GM12864 (cell line): ENCODE measurements around the gene NCL.

ENCODE experiments used
- DNase-seq: peaks from one replicate; pipeline ENCODE4 v3.0.0-alpha.2; 2011; ENCODE audit warnings: low read depth
- H3K4me3 ChIP-seq: 2 replicates; pipeline ENCODE4 v1.5.1; 2011; ENCODE audit warnings: mild to moderate bottlenecking, low read depth, low read length, control low read depth
- CTCF ChIP-seq: IDR thresholded peaks from 2 replicates; pipeline ENCODE4 v1.5.1; 2011; ENCODE audit warnings: low read depth, mild to moderate bottlenecking, moderate library complexity, low read length, control low read depth, inconsistent platforms; ENCODE audit errors: missing control alignments

NCL gene

DNA sequence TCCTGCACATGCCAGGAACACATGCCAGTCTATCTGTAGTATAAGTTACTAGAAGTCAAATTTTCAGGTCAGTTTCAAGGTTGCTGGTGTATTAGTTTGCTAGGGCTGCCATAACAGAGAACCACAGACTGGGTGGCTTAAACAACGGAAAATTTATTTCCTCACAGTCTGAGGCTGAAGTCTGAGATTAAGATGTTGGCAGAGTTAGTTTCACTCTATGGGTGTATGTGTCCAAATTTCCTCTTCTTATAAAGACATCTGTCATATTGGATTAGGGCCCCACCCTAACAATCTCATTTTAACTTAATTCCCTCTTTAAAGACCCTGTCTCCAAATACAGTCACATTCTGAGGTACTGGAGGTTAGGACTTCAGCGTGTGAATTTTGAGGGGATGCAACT lies 42.2 kb downstream of the NCL start:
- no peak for TF ChIP-seq CTCF
- H3K4me3 ChIP-seq: no peak overlapping the region
- no peak for DNase-seq

DNA sequence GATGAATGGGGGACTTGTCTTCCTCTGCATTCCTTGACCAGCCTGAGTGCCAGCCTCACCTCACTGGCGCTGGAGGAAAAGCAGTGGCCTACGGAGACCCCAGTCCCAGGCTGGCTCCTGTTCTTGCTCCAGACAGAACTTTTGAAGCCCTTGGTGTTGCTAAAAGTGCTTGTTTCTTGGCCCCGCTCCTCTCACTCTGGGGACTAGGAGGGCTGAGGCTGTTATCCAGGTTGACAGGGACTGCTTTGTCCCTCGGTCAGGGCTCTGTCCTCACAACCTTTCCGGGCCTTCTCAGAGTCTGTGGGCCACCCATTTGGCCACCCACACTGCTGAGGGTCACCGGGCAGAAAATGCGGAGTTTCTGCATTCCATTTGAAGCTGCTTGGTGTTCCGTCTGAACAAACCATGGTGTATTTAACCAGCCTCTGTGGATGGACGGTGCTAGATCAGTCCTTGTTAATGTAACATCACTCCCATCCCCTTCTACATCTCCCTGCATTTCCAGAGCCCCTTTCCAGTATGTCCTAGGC lies 43.2 kb downstream of the NCL start:
- TF ChIP-seq CTCF: no peak
- no peak for DNase-seq

DNA sequence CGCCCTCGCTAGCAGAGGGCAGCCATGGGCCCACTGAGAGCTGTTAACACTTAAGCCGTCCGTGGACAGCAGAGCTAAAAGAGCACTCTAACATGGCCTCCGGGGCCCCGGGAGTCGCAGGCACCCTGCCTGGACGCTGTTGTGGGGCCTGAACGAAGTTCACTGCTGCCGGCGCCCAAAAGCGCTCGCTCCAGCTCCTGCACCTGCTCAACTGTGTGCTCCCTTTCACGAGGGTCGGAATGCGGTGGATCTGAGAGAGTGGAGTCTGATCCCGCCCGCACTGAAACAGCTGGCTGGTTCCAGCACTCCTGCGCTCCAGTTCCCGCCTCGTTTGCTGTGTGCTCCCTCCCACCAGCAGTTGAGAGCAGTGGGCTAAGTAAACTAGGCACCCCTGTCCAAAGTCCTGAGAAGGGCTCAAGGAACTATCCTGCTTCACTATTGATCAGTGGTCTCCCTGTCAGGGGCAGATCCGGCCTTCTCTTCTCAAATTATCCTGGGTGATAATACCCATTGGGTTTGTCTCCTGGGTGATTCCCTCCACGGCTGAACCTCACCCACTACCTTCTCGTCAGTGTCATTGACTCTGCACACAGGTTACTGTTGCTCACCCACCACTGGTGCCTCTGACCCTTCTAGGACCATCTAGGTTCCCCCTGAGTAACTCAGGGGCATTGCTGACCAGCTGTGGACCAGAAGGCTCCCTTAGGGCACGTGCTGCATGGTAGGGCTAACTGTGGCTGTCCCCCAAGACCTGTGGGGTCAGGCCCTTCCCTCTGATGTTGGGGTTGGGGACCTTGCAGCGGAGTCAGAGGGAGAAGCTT lies 45.3 kb downstream of the NCL start:
- TF ChIP-seq CTCF: no peak
- no peak for DNase-seq
- H3K4me3 ChIP-seq: no peak overlapping the region

More for the DNA sequence above, 43.2 kb downstream of the NCL start:
- no peak overlapping the region for H3K4me3 ChIP-seq

GRCh38 chr2:231415029-231415428 lies 49.3 kb downstream of the NCL start:
- DNase-seq: no peak
- no peak overlapping the region for H3K4me3 ChIP-seq
- TF ChIP-seq CTCF: no peak

GRCh38 chr2:231413921-231414476 lies 50.3 kb downstream of the NCL start:
- H3K4me3 ChIP-seq: no peak overlapping the region
- no peak for DNase-seq
- no peak for TF ChIP-seq CTCF

DNA sequence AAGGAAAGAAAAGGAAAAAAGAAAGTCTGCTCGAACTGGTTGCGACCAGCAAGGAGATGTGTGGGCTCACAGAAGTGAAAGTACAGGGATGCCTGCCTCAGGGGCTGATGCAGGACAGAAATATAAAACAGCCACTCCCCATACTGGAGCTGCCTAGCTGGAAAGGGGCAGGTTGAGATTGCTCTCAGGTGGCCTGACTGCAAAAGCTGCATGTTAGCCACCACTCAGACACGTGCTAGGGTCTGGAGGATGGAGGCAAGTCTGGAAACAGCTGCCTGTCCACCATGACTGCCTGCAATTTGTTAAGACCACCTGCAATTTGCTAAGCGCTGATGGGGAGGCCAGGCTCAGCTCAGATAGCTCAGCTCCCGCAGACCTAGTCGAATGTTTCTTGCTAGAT lies 50.8 kb downstream of the NCL start:
- no peak for TF ChIP-seq CTCF
- no peak for DNase-seq
- H3K4me3 ChIP-seq: no peak overlapping the region
